CD4-positive, alpha-beta T cell treated with Interleukin-6 at 100 ng/mL for 8 hours (primary cell): ENCODE results near the gene PPT2.

ENCODE experiments used
- DNase-seq: peaks from one replicate; pipeline ENCODE4 v3.0.0-alpha.2; 2020; ENCODE audit warnings: mixed read lengths, low spot score

Gene PPT2

GRCh38 chr6:32153564-32154513, at the start of gene PPT2:
PPT2 (plus strand) TSS chr6:32154141; CDS start chr6:32154595, 454 bp downstream.
- peak; percentile 63 for DNase-seq

GRCh38 chr6:32105433-32105832, 48.5 kb upstream of the PPT2 start:
- no peak for DNase-seq

GRCh38 chr6:32107406-32107805, 46.5 kb upstream of the PPT2 start:
- no peak for DNase-seq

- no peak for DNase-seq
These were observed 45.8 kb upstream of the PPT2 start for GRCh38 chr6:32108094-32108627.

GRCh38 chr6:32108727-32109113, 45.2 kb upstream of the PPT2 start:
- no peak for DNase-seq

- no peak for DNase-seq
These were observed 44.7 kb upstream of the PPT2 start, which contains the start of gene TNXB for GRCh38 chr6:32109114-32109764. TNXB (minus strand) TSS chr6:32109338; CDS start chr6:32098198, 11,140 bp downstream.

GRCh38 chr6:32109765-32110160, 44.2 kb upstream of the PPT2 start:
- DNase-seq, result no peak

GRCh38 chr6:32110632-32111031, 43.3 kb upstream of the PPT2 start:
- no peak for DNase-seq

GRCh38 chr6:32111424-32112066, 42.4 kb upstream of the PPT2 start:
- no peak for DNase-seq

- no peak for DNase-seq
These were observed 41.4 kb upstream of the PPT2 start for GRCh38 chr6:32112431-32112980.

- no peak for DNase-seq
These were observed 40.3 kb upstream of the PPT2 start for GRCh38 chr6:32113386-32114352.

- DNase-seq, result no peak
These were observed 39.1 kb upstream of the PPT2 start for GRCh38 chr6:32114796-32115195.

GRCh38 chr6:32115623-32116022, 38.3 kb upstream of the PPT2 start:
- DNase-seq, result no peak

GRCh38 chr6:32116674-32117073, 37.3 kb upstream of the PPT2 start:
- no peak for DNase-seq

- no peak for DNase-seq
These were observed 36.5 kb upstream of the PPT2 start for GRCh38 chr6:32117461-32117860.

GRCh38 chr6:32118782-32119628, 34.9 kb upstream of the PPT2 start:
- DNase-seq, result peak; percentile 66

GRCh38 chr6:32120573-32121059, 33.3 kb upstream of the PPT2 start:
- no peak for DNase-seq

GRCh38 chr6:32123681-32124080, 30.3 kb upstream of the PPT2 start:
- no peak for DNase-seq

- no peak for DNase-seq
These were observed 27.1 kb upstream of the PPT2 start for GRCh38 chr6:32126880-32127279.

GRCh38 chr6:32127409-32127716, 26.6 kb upstream of the PPT2 start:
- no peak for DNase-seq
